H9 (cell line): ENCODE data around the gene HDX. TPM values are rescaled to one million over a fixed set of nuclear protein-coding genes. Genes with fewer than 3 reads are reported as not detected.

Experiments
- DNase-seq: peaks from one replicate; pipeline ENCODE4 v3.0.0-alpha.2; 2017
- H2AFZ ChIP-seq: one replicate; pipeline ENCODE4 v1.6.1; 2013; ENCODE audit warnings: mild to moderate bottlenecking, low read length, control low read depth, moderate library complexity
- H2AK5ac ChIP-seq: 2 replicates; pipeline ENCODE4 v1.6.1; 2013; ENCODE audit warnings: low read length, control low read depth, mixed read lengths; ENCODE audit not compliant: insufficient read length
- H2BK120ac ChIP-seq: one replicate; pipeline ENCODE4 v1.6.1; 2013; ENCODE audit warnings: low read depth, mild to moderate bottlenecking, low read length, control low read depth, inconsistent platforms; ENCODE audit not compliant: poor library complexity, severe bottlenecking
- H2BK12ac ChIP-seq: 2 replicates; pipeline ENCODE4 v1.6.1; 2013; ENCODE audit warnings: low read length, control low read depth, mixed read lengths, low read depth; ENCODE audit not compliant: insufficient read length
- H2BK15ac ChIP-seq: 2 replicates; pipeline ENCODE4 v1.6.1; 2013; ENCODE audit warnings: low read depth, low read length, control low read depth
- H2BK20ac ChIP-seq: one replicate; pipeline ENCODE4 v1.6.1; 2013; ENCODE audit warnings: low read depth, mild to moderate bottlenecking, low read length, control low read depth, inconsistent platforms; ENCODE audit not compliant: poor library complexity, severe bottlenecking
- H2BK5ac ChIP-seq: 2 replicates; pipeline ENCODE4 v1.6.1; 2013; ENCODE audit warnings: low read length, control low read depth, mixed read lengths; ENCODE audit not compliant: insufficient read length
- H3K14ac ChIP-seq: 2 replicates; pipeline ENCODE4 v1.6.1; 2013; ENCODE audit warnings: low read length, control low read depth; ENCODE audit not compliant: insufficient read depth
- H3K18ac ChIP-seq: 2 replicates; pipeline ENCODE4 v1.6.1; 2013; ENCODE audit warnings: low read depth, mild to moderate bottlenecking, mixed read lengths, low read length, control low read depth; ENCODE audit not compliant: insufficient read length
- H3K23ac ChIP-seq: 2 replicates; pipeline ENCODE4 v1.6.1; 2013; ENCODE audit warnings: low read length, control low read depth, mixed read lengths, low read depth; ENCODE audit not compliant: insufficient read length
- H3K23me2 ChIP-seq: 2 replicates; pipeline ENCODE4 v1.6.1; 2013; ENCODE audit warnings: low read depth, mild to moderate bottlenecking, mixed read lengths, low read length, control low read depth; ENCODE audit not compliant: insufficient read length, poor library complexity, severe bottlenecking
- H3K27ac ChIP-seq: 2 replicates; pipeline ENCODE4 v1.5.1; 2013; ENCODE audit warnings: low read length, control low read depth, mixed read lengths, low read depth; ENCODE audit not compliant: insufficient read length
- H3K27me3 ChIP-seq: 2 replicates; pipeline ENCODE4 v1.6.1; 2013; ENCODE audit warnings: low read length, control low read depth, inconsistent platforms; ENCODE audit not compliant: insufficient read depth
- H3K4ac ChIP-seq: 2 replicates; pipeline ENCODE4 v1.6.1; 2013; ENCODE audit warnings: low read depth, mild to moderate bottlenecking, control low read depth, inconsistent platforms, low read length, moderate library complexity
- H3K4me1 ChIP-seq: 2 replicates; pipeline ENCODE4 v1.6.1; 2013; ENCODE audit warnings: low read length, control low read depth, inconsistent platforms; ENCODE audit not compliant: insufficient read depth
- H3K4me2 ChIP-seq: 2 replicates; pipeline ENCODE4 v1.6.1; 2013; ENCODE audit warnings: low read length, control low read depth, mixed read lengths; ENCODE audit not compliant: insufficient read length, insufficient read depth
- H3K56ac ChIP-seq: 2 replicates; pipeline ENCODE4 v1.6.1; 2013; ENCODE audit warnings: low read depth, mild to moderate bottlenecking, mixed read lengths, low read length, control low read depth; ENCODE audit not compliant: insufficient read length
- H3K79me1 ChIP-seq: 2 replicates; pipeline ENCODE4 v1.6.1; 2013; ENCODE audit warnings: low read depth, mild to moderate bottlenecking, moderate library complexity, low read length, control low read depth, inconsistent platforms; ENCODE audit not compliant: insufficient read depth, poor library complexity, severe bottlenecking
- H3K79me2 ChIP-seq: 2 replicates; pipeline ENCODE4 v1.6.1; 2013; ENCODE audit warnings: low read length, control low read depth, inconsistent platforms; ENCODE audit not compliant: insufficient read depth
- H3K9ac ChIP-seq: 2 replicates; pipeline ENCODE4 v1.6.1; 2013; ENCODE audit warnings: low read length, control low read depth, mixed read lengths; ENCODE audit not compliant: insufficient read length; ENCODE audit errors: extremely low read depth
- H3K9me3 ChIP-seq: one replicate; pipeline ENCODE4 v1.6.1; 2013; ENCODE audit warnings: low read depth, low read length, inconsistent platforms; ENCODE audit not compliant: control insufficient read depth
- H3T11ph ChIP-seq: one replicate; pipeline ENCODE4 v1.6.1; 2013; ENCODE audit warnings: mild to moderate bottlenecking, low read length, control low read depth, inconsistent platforms
- H4K20me1 ChIP-seq: one replicate; pipeline ENCODE4 v1.6.1; 2013; ENCODE audit not compliant: control insufficient read depth, insufficient read length, insufficient read depth
- H4K5ac ChIP-seq: 2 replicates; pipeline ENCODE4 v1.6.1; 2013; ENCODE audit warnings: low read depth, mild to moderate bottlenecking, mixed read lengths, low read length, control low read depth; ENCODE audit not compliant: insufficient read length
- H4K8ac ChIP-seq: replicated peaks from 2 replicates; pipeline ENCODE4 v1.6.1; 2013; ENCODE audit warnings: low read length, control low read depth, mixed read lengths, low read depth; ENCODE audit not compliant: insufficient read length
- H4K91ac ChIP-seq: 2 replicates; pipeline ENCODE4 v1.6.1; 2013; ENCODE audit warnings: low read depth, mild to moderate bottlenecking, moderate library complexity, mixed read lengths, low read length, control low read depth; ENCODE audit not compliant: insufficient read length
- H3K27ac Mint-ChIP-seq, 3 experiments: 2 replicates in 2 of 3; 3 replicates in 1 of 3; pipeline ENCODE4 v1.8.0; 2020 to 2021; ENCODE audit warnings: mixed read lengths in 3 of 3, mild to moderate bottlenecking in 1 of 3, moderate library complexity in 1 of 3
- H3K27me3 Mint-ChIP-seq: 2 replicates; pipeline ENCODE4 v1.8.0; 2021; ENCODE audit warnings: low read depth, mild to moderate bottlenecking, moderate library complexity, mixed read lengths
- H3K36me3 Mint-ChIP-seq, 3 experiments: 2 replicates in 2 of 3; 3 replicates in 1 of 3; pipeline ENCODE4 v1.8.0; 2020 to 2021; ENCODE audit warnings: low read depth in 3 of 3, mixed read lengths in 3 of 3; ENCODE audit not compliant: insufficient read depth in 1 of 3
- H3K4me1 Mint-ChIP-seq, 2 experiments: 2 replicates each; pipeline ENCODE4 v1.8.0; 2020; ENCODE audit warnings: mixed read lengths in 2 of 2
- H3K4me3 Mint-ChIP-seq, 2 experiments: 2 replicates in 1 of 2; 3 replicates in 1 of 2; pipeline ENCODE4 v1.8.0; 2020 to 2021; ENCODE audit warnings: mild to moderate bottlenecking in 2 of 2, mixed read lengths in 2 of 2, moderate library complexity in 1 of 2
- H3K9me3 Mint-ChIP-seq, 2 experiments: 2 replicates in 1 of 2; 3 replicates in 1 of 2; pipeline ENCODE4 v1.8.0; 2020; ENCODE audit warnings: mild to moderate bottlenecking in 2 of 2, mixed read lengths in 2 of 2, moderate library complexity in 1 of 2
- total RNA-seq: library from RNA; stranded (reverse); gene quantifications from 2 replicates; pipeline ENCODE4 v1.2.1, GENCODE V29; 2021
- TF ChIP-seq, protein P1 (sequence below): fragments of 200-600 bp; sonication (generic); conservative IDR thresholded peaks from 3 replicates; pipeline ENCODE4 v1.8.0; 2021; ENCODE audit warnings: antibody characterized with exemption, mild to moderate bottlenecking

The HDX gene
- total RNA-seq, 1 experiment from 2014 or later, result 5.0 TPM

DNA sequence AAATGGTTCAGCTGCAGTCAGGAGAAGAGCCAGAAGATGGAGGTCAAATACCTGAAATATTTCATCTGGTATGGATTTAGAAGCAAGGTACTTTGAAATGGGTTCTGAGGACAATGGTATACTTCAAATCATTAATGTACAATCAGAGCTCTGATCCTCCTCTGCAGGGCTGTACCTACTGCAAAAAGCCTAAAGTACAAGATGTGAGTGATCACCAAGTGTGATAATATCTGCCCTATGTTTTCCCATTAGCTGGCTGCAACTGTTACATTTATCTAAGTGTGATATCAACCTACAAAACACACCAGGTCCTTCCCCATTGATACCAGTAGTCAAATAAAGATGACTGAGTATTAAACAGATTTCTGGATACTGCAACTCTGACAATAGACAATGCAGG lies 25.1 kb downstream of the HDX start:
- Histone ChIP-seq H4K91ac (no peak overlapping the region), H3K27ac (no peak overlapping the region), H2BK15ac (no peak overlapping the region), H4K5ac (no peak overlapping the region), H3K4ac (no peak overlapping the region), H3K79me1 (no peaks in the 10 kb centered on the region), H2BK12ac (no peak overlapping the region), H3K27me3 (no peaks in the 10 kb centered on the region), H2BK20ac (no peak overlapping the region), H2BK120ac (no peak overlapping the region), H4K8ac (no peak overlapping the region), H3K4me2 (no peak overlapping the region), H3K23ac (no peak overlapping the region), H3K18ac (no peak overlapping the region), H3K56ac (no peak overlapping the region), H3K23me2 (no peaks in the 10 kb centered on the region), H2AFZ (no peak overlapping the region), H2BK5ac (no peak overlapping the region), H2AK5ac (no peak overlapping the region), H3T11ph (no peak overlapping the region), H3K14ac (no peak overlapping the region), H3K4me1 (no peaks in the 10 kb centered on the region), H3K9ac (no peak overlapping the region), H3K9me3 (peaks cover 7% of the 10 kb centered on the region), H4K20me1 (no peaks in the 10 kb centered on the region), H3K79me2 (no peaks in the 10 kb centered on the region)
- DNase-seq, result no peak
- H3K36me3 Mint-ChIP-seq, result peaks cover 9 to 11% (median 10%) of the 10 kb centered on the region in 3 experiments
- TF ChIP-seq, protein P1, sequence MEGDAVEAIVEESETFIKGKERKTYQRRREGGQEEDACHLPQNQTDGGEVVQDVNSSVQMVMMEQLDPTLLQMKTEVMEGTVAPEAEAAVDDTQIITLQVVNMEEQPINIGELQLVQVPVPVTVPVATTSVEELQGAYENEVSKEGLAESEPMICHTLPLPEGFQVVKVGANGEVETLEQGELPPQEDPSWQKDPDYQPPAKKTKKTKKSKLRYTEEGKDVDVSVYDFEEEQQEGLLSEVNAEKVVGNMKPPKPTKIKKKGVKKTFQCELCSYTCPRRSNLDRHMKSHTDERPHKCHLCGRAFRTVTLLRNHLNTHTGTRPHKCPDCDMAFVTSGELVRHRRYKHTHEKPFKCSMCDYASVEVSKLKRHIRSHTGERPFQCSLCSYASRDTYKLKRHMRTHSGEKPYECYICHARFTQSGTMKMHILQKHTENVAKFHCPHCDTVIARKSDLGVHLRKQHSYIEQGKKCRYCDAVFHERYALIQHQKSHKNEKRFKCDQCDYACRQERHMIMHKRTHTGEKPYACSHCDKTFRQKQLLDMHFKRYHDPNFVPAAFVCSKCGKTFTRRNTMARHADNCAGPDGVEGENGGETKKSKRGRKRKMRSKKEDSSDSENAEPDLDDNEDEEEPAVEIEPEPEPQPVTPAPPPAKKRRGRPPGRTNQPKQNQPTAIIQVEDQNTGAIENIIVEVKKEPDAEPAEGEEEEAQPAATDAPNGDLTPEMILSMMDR, result no peak
- H3K27me3 Mint-ChIP-seq, result no peaks in the 10 kb centered on the region
- no peak overlapping the region for H3K4me3 Mint-ChIP-seq
- H3K27ac Mint-ChIP-seq, result no peak overlapping the region
- no peaks in the 10 kb centered on the region for H3K4me1 Mint-ChIP-seq
- peaks cover 34 to 43% of the 10 kb centered on the region in 2 experiments for H3K9me3 Mint-ChIP-seq
